ENCODE results near the gene EEF1AKMT2. TPM values are rescaled to one million over a fixed set of nuclear protein-coding genes. Genes with fewer than 3 reads are reported as not detected.

EEF1AKMT2 gene
- 10 to 100 TPM in 1 of 2 donors, 1 to 10 TPM in 1; 2.6 to 14.3 TPM for total RNA-seq

DNA sequence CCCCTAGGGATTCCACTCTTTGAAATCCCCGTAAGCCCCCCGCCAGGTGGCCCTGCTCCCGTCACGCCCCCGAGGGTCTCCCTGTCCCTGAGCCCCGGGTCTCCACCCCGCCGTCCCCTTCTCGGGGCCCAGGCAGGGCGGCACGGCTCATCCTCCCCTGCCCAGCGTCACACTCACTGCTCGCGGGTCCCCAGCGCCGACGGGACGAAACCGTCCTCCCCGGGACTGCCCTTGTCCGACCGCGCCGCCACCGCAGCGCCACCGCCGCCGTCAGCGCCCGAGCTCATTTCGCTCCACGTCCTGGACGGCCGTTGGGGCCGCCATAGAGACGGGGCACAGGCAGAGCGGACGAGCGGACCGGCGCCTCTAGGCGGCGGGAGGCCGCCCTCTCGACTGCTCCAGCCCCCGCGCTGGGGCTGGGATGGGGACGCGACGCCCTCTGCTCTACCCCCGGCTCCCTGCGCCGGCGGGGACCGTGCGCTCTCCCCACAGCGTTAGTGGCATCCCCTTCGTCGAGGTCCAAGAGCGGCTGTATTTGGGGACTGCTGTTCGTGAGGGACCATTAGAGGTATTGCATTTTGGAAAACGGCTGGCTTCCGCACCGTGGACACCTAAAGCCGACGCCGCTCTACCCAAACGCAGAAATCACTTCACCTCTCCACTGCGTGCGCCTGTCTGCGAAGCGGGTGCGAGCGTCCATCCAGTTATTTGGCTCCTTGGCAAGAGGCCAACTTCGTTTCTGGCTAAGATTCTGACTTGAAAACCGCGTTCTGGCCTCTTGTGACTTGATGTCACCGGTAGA lies at the start of gene EEF1AKMT2:
TSS of gene EEF1AKMT2 (minus strand) at position 341 of the 802 bp plus-strand sequence. CDS start at position 287, 54 bp downstream.
- Histone ChIP-seq H3K27me3 (no peaks in the 10 kb centered on the region), H3K4me1 (peaks cover 9% of the 10 kb centered on the region), H3K4me3 (peak within 1 kb of the TSS; percentile 91 to 97), H3K36me3 (replicated peaks in 1 of 2; ENCODE audit: insufficient read depth in 1 of 2, low read depth in 2 of 2) (no peaks in the 10 kb centered on the region), H3K27ac (peak within 1 kb of the TSS; percentile 66 to 93 (median 86)), H3K9me3 (no peaks in the 10 kb centered on the region)
- 0% methylated on average over 14 to 76 of the region's 79 CpGs for whole genome bisulfite sequencing, 2 donors
- intact Hi-C loops (cut with DNase I), result loop anchor here (10.0 kb wide), 1 partner anchor 47 kb away; the partner anchor contains the start of gene FAM53B
- ATAC-seq, result peak; percentile 97
- peak; percentile 75 to 88 (median 85) for TF ChIP-seq POLR2A (IDR thresholded peaks at IDR 0.05)
- TF ChIP-seq, protein P1, sequence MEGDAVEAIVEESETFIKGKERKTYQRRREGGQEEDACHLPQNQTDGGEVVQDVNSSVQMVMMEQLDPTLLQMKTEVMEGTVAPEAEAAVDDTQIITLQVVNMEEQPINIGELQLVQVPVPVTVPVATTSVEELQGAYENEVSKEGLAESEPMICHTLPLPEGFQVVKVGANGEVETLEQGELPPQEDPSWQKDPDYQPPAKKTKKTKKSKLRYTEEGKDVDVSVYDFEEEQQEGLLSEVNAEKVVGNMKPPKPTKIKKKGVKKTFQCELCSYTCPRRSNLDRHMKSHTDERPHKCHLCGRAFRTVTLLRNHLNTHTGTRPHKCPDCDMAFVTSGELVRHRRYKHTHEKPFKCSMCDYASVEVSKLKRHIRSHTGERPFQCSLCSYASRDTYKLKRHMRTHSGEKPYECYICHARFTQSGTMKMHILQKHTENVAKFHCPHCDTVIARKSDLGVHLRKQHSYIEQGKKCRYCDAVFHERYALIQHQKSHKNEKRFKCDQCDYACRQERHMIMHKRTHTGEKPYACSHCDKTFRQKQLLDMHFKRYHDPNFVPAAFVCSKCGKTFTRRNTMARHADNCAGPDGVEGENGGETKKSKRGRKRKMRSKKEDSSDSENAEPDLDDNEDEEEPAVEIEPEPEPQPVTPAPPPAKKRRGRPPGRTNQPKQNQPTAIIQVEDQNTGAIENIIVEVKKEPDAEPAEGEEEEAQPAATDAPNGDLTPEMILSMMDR (IDR thresholded peaks at IDR 0.05), result peak; percentile 42 to 70 (median 60)
- DNase-seq, result peak; percentile 77 to 85 (median 82)

DNA sequence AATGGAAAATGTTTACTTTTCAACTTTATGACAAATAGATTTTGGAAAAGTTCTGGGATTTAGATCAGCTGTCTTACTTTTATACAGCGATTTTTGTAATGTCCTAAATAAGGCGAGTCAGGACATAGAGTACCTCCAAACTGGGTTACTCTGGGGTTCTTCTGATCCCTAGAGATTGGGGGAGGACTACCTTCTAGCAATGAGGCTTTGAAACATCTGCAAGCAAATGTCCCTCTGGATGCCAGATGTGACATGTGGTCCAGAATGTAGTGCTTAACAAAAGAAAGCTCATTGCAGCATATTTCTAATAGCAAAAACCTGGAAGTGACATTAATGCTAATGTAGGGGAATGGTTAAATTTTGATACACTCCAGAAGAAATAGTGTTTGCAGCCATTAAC lies 46.0 kb upstream of the EEF1AKMT2 start:
- ATAC-seq (no peak), DNase-seq (no peak)
- intact Hi-C loops (cut with DNase I), result no loop called here
- no peak overlapping the region for H3K27ac ChIP-seq
- no peaks in the 10 kb centered on the region for H3K27me3 ChIP-seq
- no peaks in the 10 kb centered on the region for H3K4me1 ChIP-seq
- no peaks in the 10 kb centered on the region for H3K9me3 ChIP-seq
- WGBS, 2 donors, result 83 to 90% methylated on average over 2 of the region's 2 CpGs
- peaks cover 5 to 8% of the 10 kb centered on the region in 2 donors for H3K36me3 ChIP-seq (replicated peaks in 1 of 2; ENCODE audit: insufficient read depth in 1 of 2, low read depth in 2 of 2)
- TF ChIP-seq POLR2A (IDR thresholded peaks at IDR 0.05), result no peak
- no peak overlapping the region for H3K4me3 ChIP-seq

DNA sequence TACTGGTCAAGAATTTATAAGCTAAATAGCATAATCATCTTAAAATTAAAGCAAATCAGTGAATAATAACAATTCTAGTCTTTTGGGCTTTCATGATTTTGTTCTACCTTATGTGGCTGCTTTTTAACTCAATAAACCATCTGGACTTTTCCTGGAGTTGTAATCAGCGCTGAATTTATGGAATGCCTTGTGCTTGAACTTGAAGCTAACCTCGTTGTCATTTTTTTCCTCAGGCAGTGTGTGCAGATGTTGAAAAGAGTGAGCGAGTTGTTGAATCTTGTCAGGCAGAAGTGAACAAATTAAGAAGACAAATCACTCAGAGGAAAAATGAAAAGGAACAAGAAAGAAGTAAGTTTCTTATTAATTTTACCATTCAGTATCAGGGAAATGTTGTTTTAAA lies 39.4 kb upstream of the EEF1AKMT2 start:
- DNase-seq (no peak), ATAC-seq (no peak)
- no peak overlapping the region for H3K4me3 ChIP-seq
- peaks cover 16 to 34% of the 10 kb centered on the region in 2 donors for H3K36me3 ChIP-seq (replicated peaks in 1 of 2; ENCODE audit: insufficient read depth in 1 of 2, low read depth in 2 of 2)
- H3K9me3 ChIP-seq, result no peaks in the 10 kb centered on the region
- H3K27ac ChIP-seq, result no peak overlapping the region
- WGBS, 2 donors, result 90 to 91% methylated on average over 3 of the region's 3 CpGs
- intact Hi-C loops (cut with DNase I), result no loop called here
- H3K27me3 ChIP-seq, result no peaks in the 10 kb centered on the region
- H3K4me1 ChIP-seq, result no peaks in the 10 kb centered on the region
- TF ChIP-seq POLR2A (IDR thresholded peaks at IDR 0.05), result no peak
- TF ChIP-seq, protein P1 (IDR thresholded peaks at IDR 0.05), result no peak

- Histone ChIP-seq H3K4me3 (no peak overlapping the region), H3K9me3 (no peaks in the 10 kb centered on the region), H3K36me3 (replicated peaks in 1 of 2; ENCODE audit: insufficient read depth in 1 of 2, low read depth in 2 of 2) (peaks cover 16 to 34% of the 10 kb centered on the region in 2 donors), H3K4me1 (no peaks in the 10 kb centered on the region), H3K27me3 (no peaks in the 10 kb centered on the region), H3K27ac (no peak overlapping the region)
- DNase-seq (no peak), ATAC-seq (no peak)
- TF ChIP-seq, protein P1 (IDR thresholded peaks at IDR 0.05), result no peak
- TF ChIP-seq POLR2A (IDR thresholded peaks at IDR 0.05), result no peak
- intact Hi-C loops (cut with DNase I), result no loop called here
Measured at GRCh38 chr10:124830445-124830844, 38.8 kb upstream of the EEF1AKMT2 start.

- Histone ChIP-seq H3K36me3 (replicated peaks in 1 of 2; ENCODE audit: insufficient read depth in 1 of 2, low read depth in 2 of 2) (peaks cover 13 to 29% of the 10 kb centered on the region in 2 donors), H3K27me3 (no peaks in the 10 kb centered on the region), H3K9me3 (no peaks in the 10 kb centered on the region), H3K27ac (no peak overlapping the region), H3K4me3 (no peak overlapping the region), H3K4me1 (no peaks in the 10 kb centered on the region)
- no peak for TF ChIP-seq POLR2A (IDR thresholded peaks at IDR 0.05)
- TF ChIP-seq, protein P1 (IDR thresholded peaks at IDR 0.05), result no peak
- intact Hi-C loops (cut with DNase I), result loop anchor here (10.0 kb wide), 1 partner anchor 305 kb away; no protein-coding TSS in a partner anchor
- ATAC-seq (no peak), DNase-seq (no peak)
- 95 to 96% methylated on average over 8 of the region's 8 CpGs for WGBS, 2 donors
Measured at GRCh38 chr10:124829447-124830115, 37.9 kb upstream of the EEF1AKMT2 start.
